HEK293T (cell line): ENCODE data around the gene ELOVL6.

Experiments
- ARNT ChIP-seq: fragments of 450-650 bp; IDR thresholded peaks from 2 replicates; pipeline ENCODE4 v1.6.1; 2017; ENCODE audit warnings: mild to moderate bottlenecking
- BHLHE40 ChIP-seq: fragments of 450-650 bp; IDR thresholded peaks from 2 replicates; pipeline ENCODE4 v1.6.1; 2016; ENCODE audit warnings: mild to moderate bottlenecking, moderate library complexity, borderline replicate concordance
- CTBP1 ChIP-seq: fragments of 450-650 bp; IDR thresholded peaks from 2 replicates; pipeline ENCODE4 v1.6.1; 2016; ENCODE audit warnings: borderline replicate concordance
- ELF4 ChIP-seq: fragments of 450-650 bp; IDR thresholded peaks from 2 replicates; pipeline ENCODE4 v1.6.1; 2017; ENCODE audit warnings: antibody characterized with exemption
- FOXA1 ChIP-seq: fragments of 450-650 bp; IDR thresholded peaks from 2 replicates; pipeline ENCODE4 v1.6.1; 2016; ENCODE audit warnings: mild to moderate bottlenecking
- FOXK2 ChIP-seq: fragments of 450-650 bp; IDR thresholded peaks from 2 replicates; pipeline ENCODE4 v1.6.1; 2016; ENCODE audit warnings: mild to moderate bottlenecking
- FOXM1 ChIP-seq: fragments of 450-650 bp; IDR thresholded peaks from 2 replicates; pipeline ENCODE4 v1.6.1; 2017; ENCODE audit warnings: mild to moderate bottlenecking, borderline replicate concordance
- HDGF ChIP-seq: fragments of 450-650 bp; IDR thresholded peaks from 2 replicates; pipeline ENCODE4 v1.6.1; 2017; ENCODE audit warnings: antibody characterized with exemption, borderline replicate concordance
- NFRKB ChIP-seq: fragments of 450-650 bp; IDR thresholded peaks from 2 replicates; pipeline ENCODE4 v1.6.1; 2016; ENCODE audit warnings: mild to moderate bottlenecking, moderate library complexity
- SP1 ChIP-seq: fragments of 450-650 bp; IDR thresholded peaks from 2 replicates; pipeline ENCODE4 v1.6.1; 2017
- SUZ12 ChIP-seq: fragments of 450-650 bp; IDR thresholded peaks from 2 replicates; pipeline ENCODE4 v1.6.1; 2016; ENCODE audit warnings: mild to moderate bottlenecking
- TARDBP ChIP-seq: fragments of 450-650 bp; IDR thresholded peaks from 2 replicates; pipeline ENCODE4 v1.6.1; 2016
- ZNF384 ChIP-seq: fragments of 450-650 bp; IDR thresholded peaks from 2 replicates; pipeline ENCODE4 v1.6.1; 2016
- TF ChIP-seq, protein P1 (sequence below): fragments of 450-650 bp; IDR thresholded peaks from 2 replicates; pipeline ENCODE4 v1.6.1; 2016

DNA sequence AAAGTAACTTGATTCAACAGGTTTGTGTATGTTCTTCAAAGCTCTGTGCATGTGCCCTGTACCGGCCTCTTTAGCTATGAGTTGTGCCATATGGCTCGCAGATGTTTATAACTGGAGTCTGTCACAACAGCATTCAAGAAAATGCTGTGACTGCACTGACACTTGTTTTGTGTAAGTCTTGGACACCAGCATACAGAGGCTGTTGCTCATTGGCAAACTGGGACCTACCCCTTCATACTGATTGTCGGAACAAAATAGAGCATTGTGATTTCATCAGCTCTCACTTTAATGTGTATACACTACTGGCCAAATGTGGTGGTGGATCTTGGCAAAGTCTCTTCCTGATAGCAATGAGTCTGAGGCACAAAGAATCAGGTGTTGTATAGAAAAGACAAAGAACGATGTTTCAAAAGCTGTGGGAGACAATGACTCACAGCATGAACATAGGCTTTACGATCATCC, 151.8 kb downstream of the ELOVL6 start:
- TF ChIP-seq TARDBP (no peak), BHLHE40 (no peak), FOXK2 (no peak), ELF4 (no peak), SUZ12 (no peak), CTBP1 (no peak), SP1 (no peak), FOXM1 (no peak), ARNT (no peak), ZNF384 (no peak), NFRKB (no peak), HDGF (no peak), FOXA1 (no peak)
- TF ChIP-seq, protein P1, sequence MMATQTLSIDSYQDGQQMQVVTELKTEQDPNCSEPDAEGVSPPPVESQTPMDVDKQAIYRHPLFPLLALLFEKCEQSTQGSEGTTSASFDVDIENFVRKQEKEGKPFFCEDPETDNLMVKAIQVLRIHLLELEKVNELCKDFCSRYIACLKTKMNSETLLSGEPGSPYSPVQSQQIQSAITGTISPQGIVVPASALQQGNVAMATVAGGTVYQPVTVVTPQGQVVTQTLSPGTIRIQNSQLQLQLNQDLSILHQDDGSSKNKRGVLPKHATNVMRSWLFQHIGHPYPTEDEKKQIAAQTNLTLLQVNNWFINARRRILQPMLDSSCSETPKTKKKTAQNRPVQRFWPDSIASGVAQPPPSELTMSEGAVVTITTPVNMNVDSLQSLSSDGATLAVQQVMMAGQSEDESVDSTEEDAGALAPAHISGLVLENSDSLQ, result no peak
